DOHH2 (cell line): ENCODE data around the gene NPL.

Source experiments
- CTCF ChIP-seq: fragments of 200-600 bp; sonication (generic); IDR thresholded peaks from one replicate; pipeline ENCODE4 v1.5.1; 2014; ENCODE audit warnings: antibody characterized with exemption, mild to moderate bottlenecking, low read depth, low read length; ENCODE audit not compliant: poor library complexity, severe bottlenecking
- EZH2phosphoT487 ChIP-seq: fragments of 200-600 bp; sonication (generic); IDR thresholded peaks from 2 replicates; pipeline ENCODE4 v1.6.1; 2017; ENCODE audit warnings: borderline replicate concordance, mild to moderate bottlenecking, antibody characterized with exemption, low read length, moderate library complexity, mixed read lengths

- no peak for TF ChIP-seq CTCF
- no peak for TF ChIP-seq EZH2phosphoT487
These were observed 52.7 kb downstream of the NPL start for GRCh38 chr1:182842265-182842664.
